Breast epithelium (tissue), 4 donors: ENCODE results near the gene RBBP5. TPM values are rescaled to one million over a fixed set of nuclear protein-coding genes. Genes with fewer than 3 reads are reported as not detected.

ENCODE experiments used
- DNase-seq, 2 donors: peaks; one replicate each; pipeline ENCODE4 v3.0.0-alpha.2; 2019; ENCODE audit warnings: low spot score in 2 of 2
- H3K27ac ChIP-seq, 2 donors: fragments of 200-600 bp; sonication (generic) in 1 of 2; one replicate each; pipeline ENCODE4 v1.5.1; 2016 to 2019; ENCODE audit warnings: mild to moderate bottlenecking in 1 of 2
- H3K27me3 ChIP-seq, 2 donors: fragments of 200-600 bp; sonication (generic) in 1 of 2; one replicate each; pipeline versions ENCODE4 v1.5.1 to v1.6.0; 2017 to 2019; ENCODE audit warnings: control low read depth in 1 of 2, mild to moderate bottlenecking in 1 of 2
- H3K36me3 ChIP-seq: fragments of 200-600 bp; one replicate; pipeline ENCODE4 v1.5.1; 2019
- H3K4me1 ChIP-seq, 2 donors: fragments of 200-600 bp; sonication (generic); one replicate each; pipeline ENCODE4 v1.5.1; 2016 to 2019; ENCODE audit warnings: control low read depth in 1 of 2
- H3K4me3 ChIP-seq, 3 donors: fragments of 200-600 bp; sonication (generic); 1 replicate in 2 of 3; 2 replicates in 1 of 3; pipeline ENCODE4 v1.5.1; 2016 to 2019; ENCODE audit warnings: mild to moderate bottlenecking in 3 of 3, moderate library complexity in 2 of 3
- H3K9me3 ChIP-seq, 2 donors: fragments of 200-600 bp; sonication (generic) in 1 of 2; one replicate each; pipeline ENCODE4 v1.5.1; 2016 to 2019; ENCODE audit warnings: control low read depth in 1 of 2
- CTCF ChIP-seq, 3 donors: fragments of 450-650 bp; IDR thresholded peaks; one replicate each; pipeline ENCODE4 v1.5.1; 2016 to 2017; ENCODE audit warnings: antibody characterized with exemption in 3 of 3, mild to moderate bottlenecking in 3 of 3, moderate library complexity in 3 of 3
- POLR2A ChIP-seq: fragments of 450-650 bp; IDR thresholded peaks from one replicate; pipeline ENCODE4 v1.6.1; 2016; ENCODE audit warnings: antibody characterized with exemption, mild to moderate bottlenecking, moderate library complexity
- POLR2AphosphoS5 ChIP-seq, 3 donors: sonication (generic); formaldehyde crosslinking; IDR thresholded peaks; one replicate each; pipeline ENCODE4 v1.6.1; 2017; ENCODE audit warnings: antibody characterized with exemption in 3 of 3
- intact Hi-C: fragments of 100-400 bp; cut with DNase I; formaldehyde crosslinking; loops from one replicate; pipeline ENCODE4 v1.15.1; 2023; ENCODE audit warnings: low total_unique reads
- total RNA-seq, 3 donors: library from RNA; depleted of rRNA; stranded (reverse); fragments of >200 nt; gene quantifications; one replicate each; pipeline ENCODE4 v1.1.0, GENCODE V29; 2016

Gene RBBP5
- total RNA-seq, 3 donors from 2014 or later, result 15.7 to 25.5 (median 15.8) TPM

DNA sequence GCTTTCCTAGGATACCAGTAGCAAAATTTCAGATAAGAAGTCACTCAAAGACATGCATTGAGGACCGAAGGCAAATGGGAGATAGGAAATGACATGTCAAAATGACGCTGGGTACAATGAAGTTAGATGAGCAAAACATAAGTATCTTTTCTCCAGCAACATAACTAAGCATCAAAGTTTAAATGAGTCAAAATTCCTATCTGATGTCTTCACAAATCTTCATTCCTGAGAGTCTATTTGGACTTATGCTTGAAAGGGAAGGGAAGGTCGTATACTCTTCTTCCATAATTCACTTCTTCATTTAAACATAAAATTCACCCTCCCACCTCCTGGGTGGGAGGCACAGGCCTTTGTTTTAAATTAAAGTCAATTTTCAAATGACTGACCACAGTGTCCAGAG is 33.4 kb downstream of the RBBP5 start:
- Histone ChIP-seq H3K27ac (no peak overlapping the region), H3K36me3 (no peaks in the 10 kb centered on the region)

GRCh38 chr1:205084360-205084759 is 37.4 kb downstream of the RBBP5 start, which contains the start of gene TMEM81:
TMEM81 (minus strand) TSS chr1:205084460; CDS start chr1:205084320, 140 bp downstream.
- Histone ChIP-seq H3K36me3 (no peaks in the 10 kb centered on the region), H3K27me3 (no peaks in the 10 kb centered on the region), H3K4me1 (no peaks in the 10 kb centered on the region), H3K4me3 (no peak within 1 kb of the TSS), H3K9me3 (no peaks in the 10 kb centered on the region), H3K27ac (no peak within 1 kb of the TSS)
- intact Hi-C loops, result no loop called here
- DNase-seq, result no peak
- no peak for TF ChIP-seq POLR2A
- no peak for TF ChIP-seq POLR2AphosphoS5 (IDR thresholded peaks at IDR 0.05)
- no peak for TF ChIP-seq CTCF (IDR thresholded peaks at IDR 0.05)

More for the DNA sequence above, 33.4 kb downstream of the RBBP5 start:
- intact Hi-C loops, result no loop called here
- no peaks in the 10 kb centered on the region for H3K27me3 ChIP-seq
- H3K9me3 ChIP-seq, result no peaks in the 10 kb centered on the region
- H3K4me1 ChIP-seq, result no peaks in the 10 kb centered on the region
- TF ChIP-seq POLR2A (no peak), CTCF (IDR thresholded peaks at IDR 0.05) (no peak), POLR2AphosphoS5 (IDR thresholded peaks at IDR 0.05) (no peak)
- no peak for DNase-seq
- H3K4me3 ChIP-seq, result no peak overlapping the region

GRCh38 chr1:205082431-205082830 is 39.3 kb downstream of the RBBP5 start:
- TF ChIP-seq POLR2AphosphoS5 (IDR thresholded peaks at IDR 0.05) (no peak), CTCF (IDR thresholded peaks at IDR 0.05) (no peak), POLR2A (no peak)
- Histone ChIP-seq H3K4me3 (no peak overlapping the region), H3K4me1 (no peaks in the 10 kb centered on the region), H3K9me3 (no peaks in the 10 kb centered on the region), H3K27ac (no peak overlapping the region), H3K27me3 (no peaks in the 10 kb centered on the region), H3K36me3 (no peaks in the 10 kb centered on the region)
- intact Hi-C loops, result no loop called here
- DNase-seq, result no peak

GRCh38 chr1:205077934-205078311 is 43.9 kb downstream of the RBBP5 start:
- intact Hi-C loops, result no loop called here
- Histone ChIP-seq H3K27ac (no peak overlapping the region), H3K4me1 (no peaks in the 10 kb centered on the region), H3K36me3 (no peaks in the 10 kb centered on the region), H3K4me3 (no peak overlapping the region), H3K9me3 (no peaks in the 10 kb centered on the region), H3K27me3 (no peaks in the 10 kb centered on the region)
- TF ChIP-seq POLR2AphosphoS5 (IDR thresholded peaks at IDR 0.05), result no peak
- no peak for TF ChIP-seq CTCF (IDR thresholded peaks at IDR 0.05)
- TF ChIP-seq POLR2A, result no peak
- no peak for DNase-seq

DNA sequence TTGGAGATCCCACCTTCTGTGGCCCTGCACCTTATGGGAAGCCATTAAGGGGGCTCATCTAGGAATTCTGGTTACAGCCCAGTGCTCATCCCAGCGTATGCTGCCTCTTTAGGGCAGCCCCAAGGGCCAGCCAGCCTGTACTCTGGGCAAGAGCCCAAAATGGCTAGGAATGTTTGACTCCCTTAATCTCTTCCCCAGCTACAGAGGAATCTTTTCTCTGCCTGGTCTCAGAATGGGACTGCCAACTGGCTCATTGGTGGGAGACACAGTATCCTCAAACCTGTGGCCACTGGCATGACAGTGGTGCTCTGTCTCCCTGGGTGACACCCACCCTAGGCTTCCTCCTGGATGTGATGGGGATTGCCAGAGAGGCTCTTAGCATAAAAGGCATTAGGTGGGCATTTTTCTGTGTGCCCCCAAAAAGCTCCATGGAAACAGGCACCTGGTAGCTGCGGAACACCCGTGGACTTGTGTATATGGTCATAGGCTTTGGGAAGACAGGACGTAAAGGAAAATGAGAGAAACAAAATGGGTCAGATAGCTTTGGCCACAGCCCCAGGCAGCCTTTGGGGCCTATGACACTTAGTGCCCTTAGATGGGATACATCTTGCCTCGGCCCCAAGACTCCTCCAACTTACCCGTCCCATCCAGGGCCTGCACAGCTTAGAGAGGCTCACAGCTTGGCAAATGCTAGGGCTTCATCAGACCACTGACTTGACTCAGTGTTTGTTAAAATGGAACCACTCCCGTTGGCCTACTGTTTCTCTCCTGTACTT is 44.4 kb downstream of the RBBP5 start:
- Histone ChIP-seq H3K4me3 (no peak overlapping the region), H3K27me3 (no peaks in the 10 kb centered on the region), H3K36me3 (no peaks in the 10 kb centered on the region), H3K4me1 (no peaks in the 10 kb centered on the region), H3K27ac (no peak overlapping the region), H3K9me3 (no peaks in the 10 kb centered on the region)
- intact Hi-C loops, result no loop called here
- TF ChIP-seq CTCF (IDR thresholded peaks at IDR 0.05) (no peak), POLR2AphosphoS5 (IDR thresholded peaks at IDR 0.05) (no peak), POLR2A (no peak)
- DNase-seq, result no peak
